IMR-90 (cell line): ENCODE data around the gene PTPRK.

Source experiments
- CEBPB ChIP-seq: IDR thresholded peaks from 2 replicates; pipeline ENCODE4 v1.6.1; 2012; ENCODE audit warnings: low read depth, low read length, improper control_type of control experiment
- CTCF ChIP-seq: conservative IDR thresholded peaks from 2 replicates; pipeline ENCODE4 v1.5.1; 2012; ENCODE audit warnings: mild to moderate bottlenecking, low read depth, low read length, improper control_type of control experiment
- ELK1 ChIP-seq: fragments of 150-350 bp; IDR thresholded peaks from 2 replicates; pipeline ENCODE4 v1.6.1; 2016; ENCODE audit warnings: low read depth, mild to moderate bottlenecking, low read length, moderate library complexity, borderline replicate concordance
- FOS ChIP-seq: fragments of 150-350 bp; IDR thresholded peaks from 2 replicates; pipeline ENCODE4 v1.6.1; 2016; ENCODE audit warnings: low read depth, low read length
- MAZ ChIP-seq: IDR thresholded peaks from 2 replicates; pipeline ENCODE4 v1.6.1; 2012; ENCODE audit warnings: low read depth, mild to moderate bottlenecking, low read length, improper control_type of control experiment, moderate library complexity, borderline replicate concordance
- MXI1 ChIP-seq: IDR thresholded peaks from 2 replicates; pipeline ENCODE4 v1.6.1; 2012; ENCODE audit warnings: low read depth, mild to moderate bottlenecking, low read length, moderate library complexity, borderline replicate concordance
- POLR2A ChIP-seq: IDR thresholded peaks from 2 replicates; pipeline ENCODE4 v1.6.1; 2012; ENCODE audit warnings: mild to moderate bottlenecking, low read depth, low read length
- RCOR1 ChIP-seq: IDR thresholded peaks from 2 replicates; pipeline ENCODE4 v1.6.1; 2012; ENCODE audit warnings: mild to moderate bottlenecking, low read length, improper control_type of control experiment; ENCODE audit not compliant: insufficient replicate concordance
- RFX5 ChIP-seq: IDR thresholded peaks from 2 replicates; pipeline ENCODE4 v1.8.0; 2012; ENCODE audit warnings: low read depth, mild to moderate bottlenecking, low read length, moderate library complexity
- SMC3 ChIP-seq: fragments of 150-350 bp; IDR thresholded peaks from 2 replicates; pipeline ENCODE4 v1.6.1; 2016; ENCODE audit warnings: low read depth, mild to moderate bottlenecking, antibody characterized with exemption, low read length, moderate library complexity
- USF2 ChIP-seq: fragments of 150-350 bp; IDR thresholded peaks from 2 replicates; pipeline ENCODE4 v1.6.1; 2017; ENCODE audit warnings: mild to moderate bottlenecking, antibody characterized with exemption, low read length, low read depth

GRCh38 chr6:128277379-128277778 lies 243.0 kb downstream of the PTPRK start:
- TF ChIP-seq CTCF (no peak), MXI1 (no peak), POLR2A (no peak), FOS (no peak), USF2 (no peak), RFX5 (no peak), SMC3 (no peak), ELK1 (no peak), RCOR1 (no peak), CEBPB (no peak), MAZ (no peak)
